CD4-positive, alpha-beta T cell (primary cell): ENCODE results near the gene CSF1. TPM values are rescaled to one million over a fixed set of nuclear protein-coding genes. Genes with fewer than 3 reads are reported as not detected.

Experiments used
- ATAC-seq: fragments of 200-7000 bp; cut with Tn5 transposase; one replicate; pipeline ENCODE4 v1.10.0; 2022; ENCODE audit warnings: mild to moderate bottlenecking; ENCODE audit not compliant: poor library complexity
- CTCF ChIA-PET: fragments of 350-600 bp; sonication (Branson Sonifier 250); formaldehyde crosslinking; loops from one replicate; lab custom pipeline; 2021; ENCODE audit warnings: antibody characterized with exemption, inconsistent platforms; lab: Charles Lee
- POLR2A ChIA-PET: fragments of 350-600 bp; sonication (Branson Sonifier 250); formaldehyde crosslinking; loops from one replicate; lab custom pipeline; 2021; ENCODE audit warnings: antibody characterized with exemption, inconsistent platforms; lab: Charles Lee
- DNase-seq, 14 experiments: peaks; one replicate each; pipeline ENCODE4 v3.0.0-alpha.2; 2013 to 2020; ENCODE audit warnings: mixed read lengths in 2 of 14
- H3K27ac ChIP-seq, 2 donors: one replicate each; pipeline versions ENCODE4 v1.5.1 to v1.7.0; 2013; ENCODE audit warnings: low read length in 2 of 2, low read depth in 1 of 2, mild to moderate bottlenecking in 1 of 2
- H3K27me3 ChIP-seq, 2 experiments: 1 replicate in 1 of 2; 2 replicates in 1 of 2; pipeline versions ENCODE4 v1.6.1 to v1.7.0; 2013; ENCODE audit warnings: low read length in 2 of 2, control low read depth in 1 of 2, mild to moderate bottlenecking in 1 of 2, moderate library complexity in 1 of 2; ENCODE audit not compliant: insufficient read depth in 2 of 2, control insufficient read depth in 1 of 2
- H3K36me3 ChIP-seq: one replicate; pipeline ENCODE4 v1.6.1; 2013; ENCODE audit warnings: low read length, control low read depth; ENCODE audit not compliant: insufficient read depth
- H3K4me1 ChIP-seq: one replicate; pipeline ENCODE4 v1.6.1; 2013; ENCODE audit warnings: low read length, control low read depth; ENCODE audit not compliant: insufficient read depth
- H3K4me3 ChIP-seq: one replicate; pipeline ENCODE4 v1.5.1; 2013; ENCODE audit warnings: mild to moderate bottlenecking, low read length, moderate library complexity
- H3K9me3 ChIP-seq, 2 experiments: 1 replicate in 1 of 2; 2 replicates in 1 of 2; pipeline versions ENCODE4 v1.6.1 to v1.7.0; 2013; ENCODE audit warnings: low read length in 2 of 2, mild to moderate bottlenecking in 2 of 2, control low read depth in 1 of 2, moderate library complexity in 1 of 2; ENCODE audit not compliant: control insufficient read depth in 1 of 2, insufficient read depth in 1 of 2
- H3K27ac Mint-ChIP-seq: one replicate; pipeline ENCODE4 v1.8.0; 2020; ENCODE audit warnings: mixed read lengths
- H3K27me3 Mint-ChIP-seq: one replicate; pipeline ENCODE4 v1.8.0; 2021; ENCODE audit warnings: mixed read lengths
- H3K36me3 Mint-ChIP-seq: one replicate; pipeline ENCODE4 v1.8.0; 2021; ENCODE audit warnings: low read depth, mixed read lengths
- H3K4me1 Mint-ChIP-seq: one replicate; pipeline ENCODE4 v1.8.0; 2021; ENCODE audit warnings: low read depth, mixed read lengths
- H3K4me3 Mint-ChIP-seq: one replicate; pipeline ENCODE4 v1.8.0; 2020; ENCODE audit warnings: mild to moderate bottlenecking, mixed read lengths
- H3K9me3 Mint-ChIP-seq: one replicate; pipeline ENCODE4 v1.8.0; 2020; ENCODE audit warnings: mixed read lengths
- intact Hi-C, 2 experiments: fragments of 100-400 bp; cut with DNase I in 1 of 2; cut with micrococcal nuclease in 1 of 2; formaldehyde crosslinking; loops; one replicate each; pipeline versions ENCODE4 v1.15.1 to v1.9.0; 2023 to 2025; cut with DNase I, micrococcal nuclease
- total RNA-seq, 174 experiments: library from RNA in 2 of 174; stranded (reverse) in 2 of 174; gene quantifications; one replicate each; pipeline ENCODE4 v1.2.3 and lab custom pipeline; 2021 to 2026
- TF ChIP-seq, protein P1 (sequence below): fragments of 200-600 bp; IDR thresholded peaks from one replicate; pipeline ENCODE4 v1.8.0; 2022; ENCODE audit warnings: antibody characterized with exemption, mild to moderate bottlenecking

Gene CSF1
- total RNA-seq, 2 experiments from 2014 or later, result 6.5 to 6.7 TPM

DNA sequence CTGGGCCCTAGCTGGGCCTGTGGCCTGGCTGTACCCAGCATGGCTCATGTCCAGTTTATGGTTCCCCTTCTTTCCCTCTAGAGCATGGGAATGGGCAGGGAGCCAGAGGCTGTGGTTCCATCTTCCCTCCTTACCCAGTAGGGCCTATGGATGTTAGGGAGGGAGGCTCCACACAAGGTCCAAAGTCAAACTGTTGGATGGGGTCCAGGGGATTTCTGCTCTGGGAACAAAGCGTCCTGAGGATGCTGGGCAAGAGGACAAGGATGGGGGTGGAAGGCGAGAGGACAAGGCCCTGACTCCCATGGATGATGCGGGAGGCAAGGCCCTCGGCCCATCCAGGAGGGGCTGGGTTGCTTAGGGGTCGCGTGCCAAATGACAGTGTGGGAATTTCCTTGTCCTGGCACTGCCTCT is 17.3 kb downstream of the CSF1 start:
- TF ChIP-seq, protein P1, sequence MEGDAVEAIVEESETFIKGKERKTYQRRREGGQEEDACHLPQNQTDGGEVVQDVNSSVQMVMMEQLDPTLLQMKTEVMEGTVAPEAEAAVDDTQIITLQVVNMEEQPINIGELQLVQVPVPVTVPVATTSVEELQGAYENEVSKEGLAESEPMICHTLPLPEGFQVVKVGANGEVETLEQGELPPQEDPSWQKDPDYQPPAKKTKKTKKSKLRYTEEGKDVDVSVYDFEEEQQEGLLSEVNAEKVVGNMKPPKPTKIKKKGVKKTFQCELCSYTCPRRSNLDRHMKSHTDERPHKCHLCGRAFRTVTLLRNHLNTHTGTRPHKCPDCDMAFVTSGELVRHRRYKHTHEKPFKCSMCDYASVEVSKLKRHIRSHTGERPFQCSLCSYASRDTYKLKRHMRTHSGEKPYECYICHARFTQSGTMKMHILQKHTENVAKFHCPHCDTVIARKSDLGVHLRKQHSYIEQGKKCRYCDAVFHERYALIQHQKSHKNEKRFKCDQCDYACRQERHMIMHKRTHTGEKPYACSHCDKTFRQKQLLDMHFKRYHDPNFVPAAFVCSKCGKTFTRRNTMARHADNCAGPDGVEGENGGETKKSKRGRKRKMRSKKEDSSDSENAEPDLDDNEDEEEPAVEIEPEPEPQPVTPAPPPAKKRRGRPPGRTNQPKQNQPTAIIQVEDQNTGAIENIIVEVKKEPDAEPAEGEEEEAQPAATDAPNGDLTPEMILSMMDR, result no peak
- H3K27me3 ChIP-seq, result no peaks in the 10 kb centered on the region
- ChIA-PET POLR2A (no interaction called here), CTCF (no interaction called here)
- intact Hi-C loops, result no loop called here
- ATAC-seq (no peak), DNase-seq (no peak)
- H3K27me3 Mint-ChIP-seq, result no peaks in the 10 kb centered on the region
- no peak overlapping the region for H3K27ac ChIP-seq
- H3K4me1 ChIP-seq, result no peaks in the 10 kb centered on the region
- H3K4me1 Mint-ChIP-seq, result no peaks in the 10 kb centered on the region
- peaks cover 19% of the 10 kb centered on the region for H3K36me3 Mint-ChIP-seq
- H3K36me3 ChIP-seq, result peaks cover 61% of the 10 kb centered on the region
- peaks cover 0 to 12% of the 10 kb centered on the region in 2 experiments for H3K9me3 ChIP-seq
- H3K4me3 ChIP-seq, result no peak overlapping the region
- no peak overlapping the region for H3K4me3 Mint-ChIP-seq
- no peaks in the 10 kb centered on the region for H3K9me3 Mint-ChIP-seq
- no peak overlapping the region for H3K27ac Mint-ChIP-seq

DNA sequence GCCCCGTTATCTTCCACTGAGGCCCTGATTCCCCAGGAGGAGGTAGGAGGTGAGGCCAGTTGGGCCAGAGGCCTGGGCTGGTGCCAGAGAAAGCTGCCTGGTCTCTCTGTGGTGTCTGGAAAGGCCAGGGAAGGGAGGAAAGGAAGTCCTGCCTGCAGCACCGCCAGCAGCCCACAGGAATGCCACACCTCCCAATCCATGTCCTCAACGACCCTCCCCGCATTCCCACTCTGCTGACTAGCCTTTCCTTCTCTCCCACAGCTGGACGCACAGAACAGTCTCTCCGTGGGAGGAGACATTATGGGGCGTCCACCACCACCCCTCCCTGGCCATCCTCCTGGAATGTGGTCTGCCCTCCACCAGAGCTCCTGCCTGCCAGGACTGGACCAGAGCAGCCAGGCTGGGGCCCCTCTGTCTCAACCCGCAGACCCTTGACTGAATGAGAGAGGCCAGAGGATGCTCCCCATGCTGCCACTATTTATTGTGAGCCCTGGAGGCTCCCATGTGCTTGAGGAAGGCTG is 18.0 kb downstream of the CSF1 start:
- peaks cover 14% of the 10 kb centered on the region for H3K36me3 Mint-ChIP-seq
- DNase-seq, result no peak
- intact Hi-C loops, result no loop called here
- ChIA-PET CTCF (no interaction called here), POLR2A (no interaction called here)
- H3K9me3 Mint-ChIP-seq, result no peaks in the 10 kb centered on the region
- H3K4me3 ChIP-seq, result no peak overlapping the region
- no peak for ATAC-seq
- H3K4me1 Mint-ChIP-seq, result no peaks in the 10 kb centered on the region
- no peak overlapping the region for H3K27ac Mint-ChIP-seq
- H3K36me3 ChIP-seq, result peaks cover 53% of the 10 kb centered on the region
- peaks cover 2% of the 10 kb centered on the region for H3K4me1 ChIP-seq
- no peaks in the 10 kb centered on the region for H3K27me3 Mint-ChIP-seq
- TF ChIP-seq, protein P1, result no peak
- no peak overlapping the region for H3K27ac ChIP-seq
- H3K4me3 Mint-ChIP-seq, result no peak overlapping the region
- peaks cover 0 to 4% of the 10 kb centered on the region in 2 experiments for H3K9me3 ChIP-seq
- no peaks in the 10 kb centered on the region for H3K27me3 ChIP-seq

DNA sequence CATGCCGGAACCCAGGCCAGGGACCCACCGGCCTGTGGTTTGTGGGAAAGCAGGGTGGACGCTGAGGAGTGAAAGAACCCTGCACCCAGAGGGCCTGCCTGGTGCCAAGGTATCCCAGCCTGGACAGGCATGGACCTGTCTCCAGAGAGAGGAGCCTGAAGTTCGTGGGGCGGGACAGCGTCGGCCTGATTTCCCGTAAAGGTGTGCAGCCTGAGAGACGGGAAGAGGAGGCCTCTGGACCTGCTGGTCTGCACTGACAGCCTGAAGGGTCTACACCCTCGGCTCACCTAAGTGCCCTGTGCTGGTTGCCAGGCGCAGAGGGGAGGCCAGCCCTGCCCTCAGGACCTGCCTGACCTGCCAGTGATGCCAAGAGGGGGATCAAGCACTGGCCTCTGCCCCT is 18.5 kb downstream of the CSF1 start:
- H3K27ac ChIP-seq, result no peak overlapping the region
- DNase-seq, result no peak
- H3K9me3 Mint-ChIP-seq, result no peaks in the 10 kb centered on the region
- intact Hi-C loops, result no loop called here
- no peaks in the 10 kb centered on the region for H3K27me3 ChIP-seq
- H3K27me3 Mint-ChIP-seq, result no peaks in the 10 kb centered on the region
- H3K4me3 Mint-ChIP-seq, result no peak overlapping the region
- H3K4me3 ChIP-seq, result no peak overlapping the region
- no peaks in the 10 kb centered on the region for H3K9me3 ChIP-seq
- H3K36me3 Mint-ChIP-seq, result peaks cover 14% of the 10 kb centered on the region
- H3K27ac Mint-ChIP-seq, result no peak overlapping the region
- H3K36me3 ChIP-seq, result peaks cover 48% of the 10 kb centered on the region
- TF ChIP-seq, protein P1, result no peak
- ChIA-PET POLR2A (no interaction called here), CTCF (no interaction called here)
- no peak for ATAC-seq
- peaks cover 7% of the 10 kb centered on the region for H3K4me1 ChIP-seq
- no peaks in the 10 kb centered on the region for H3K4me1 Mint-ChIP-seq
